PC-9 (cell line): ENCODE data around the gene LRFN3. TPM values are rescaled to one million over a fixed set of nuclear protein-coding genes. Genes with fewer than 3 reads are reported as not detected.

Experiments used
- BruUV-seq: library from RNA; stranded (reverse); fragments of 400-500 nt; replicated peaks from 2 replicates; lab custom pipeline; 2021; lab: Mats Ljungman, UMichigan
- CTCF ChIA-PET: fragments of 300-600 bp; sonication (Branson Sonifier 250); formaldehyde crosslinking; loops from one replicate; lab custom pipeline; 2022; ENCODE audit warnings: antibody characterized with exemption; lab: Charles Lee
- POLR2A ChIA-PET: fragments of 300-600 bp; sonication (Branson Sonifier 250); formaldehyde crosslinking; loops from one replicate; lab custom pipeline; 2022; ENCODE audit warnings: antibody characterized with exemption; ENCODE audit not compliant: unreplicated experiment; lab: Charles Lee
- DNase-seq, 2 experiments: peaks; one replicate each; pipeline versions ENCODE4 v3.0.0 to v3.0.0-alpha.2; 2015 to 2022; ENCODE audit warnings: mixed read lengths in 1 of 2
- H2AFZ ChIP-seq: fragments of 200-600 bp; sonication (generic); 2 replicates; pipeline ENCODE4 v1.8.1; 2017; ENCODE audit warnings: antibody characterized with exemption
- H3F3A ChIP-seq: fragments of 200-600 bp; sonication (generic); 2 replicates; pipeline ENCODE4 v1.8.1; 2017; ENCODE audit warnings: antibody characterized with exemption, mild to moderate bottlenecking, low read depth; ENCODE audit not compliant: insufficient read depth
- H3K27ac ChIP-seq: fragments of 200-600 bp; sonication (generic); 2 replicates; pipeline ENCODE4 v1.6.1; 2016; ENCODE audit warnings: mixed run types
- H3K27me3 ChIP-seq: fragments of 200-600 bp; sonication (generic); 2 replicates; pipeline ENCODE4 v1.6.1; 2016; ENCODE audit warnings: low read depth, mixed run types; ENCODE audit not compliant: insufficient read depth
- H3K36me3 ChIP-seq: fragments of 200-600 bp; sonication (generic); 2 replicates; pipeline ENCODE4 v1.6.1; 2016; ENCODE audit warnings: low read depth, mixed run types
- H3K4me1 ChIP-seq: fragments of 200-600 bp; sonication (generic); replicated peaks from 2 replicates; pipeline ENCODE4 v1.6.1; 2016; ENCODE audit warnings: mixed run types; ENCODE audit not compliant: insufficient read depth
- H3K4me2 ChIP-seq: fragments of 200-600 bp; sonication (generic); 2 replicates; pipeline ENCODE4 v1.6.1; 2017; ENCODE audit warnings: mixed run types
- H3K4me3 ChIP-seq: fragments of 200-600 bp; sonication (generic); 2 replicates; pipeline ENCODE4 v1.6.1; 2016; ENCODE audit warnings: mixed run types
- H3K79me2 ChIP-seq: fragments of 200-600 bp; sonication (generic); 2 replicates; pipeline ENCODE4 v1.6.1; 2017; ENCODE audit warnings: low read depth, mixed run types
- H3K9me2 ChIP-seq: fragments of 200-600 bp; sonication (generic); 2 replicates; pipeline ENCODE4 v1.8.1; 2017; ENCODE audit warnings: mild to moderate bottlenecking; ENCODE audit not compliant: insufficient read depth
- H3K9me3 ChIP-seq: fragments of 200-600 bp; sonication (generic); 2 replicates; pipeline ENCODE4 v1.8.1; 2016; ENCODE audit warnings: low read depth; ENCODE audit not compliant: insufficient read depth
- H4K20me1 ChIP-seq: fragments of 200-600 bp; sonication (generic); 2 replicates; pipeline ENCODE4 v1.8.1; 2017; ENCODE audit not compliant: insufficient read depth
- EZH2 ChIP-seq: fragments of 200-600 bp; sonication (generic); IDR thresholded peaks from 2 replicates; pipeline ENCODE4 v1.8.0; 2017; ENCODE audit warnings: antibody characterized with exemption, low read depth
- intact Hi-C: fragments of 100-400 bp; cut with micrococcal nuclease; formaldehyde crosslinking; loops from one replicate; pipeline ENCODE4 v1.10.0; 2022; ENCODE audit not compliant: unreplicated experiment
- total RNA-seq: library from RNA; stranded (reverse); gene quantifications from 2 replicates; pipeline ENCODE4 v1.2.3, GENCODE V29; 2021
- TF ChIP-seq, protein P1 (sequence below): fragments of 200-600 bp; sonication (generic); conservative IDR thresholded peaks from 2 replicates; pipeline ENCODE4 v1.6.1; 2017; ENCODE audit warnings: mixed run types, antibody characterized with exemption, mild to moderate bottlenecking, moderate library complexity

Gene LRFN3
- total RNA-seq, 1 experiment from 2014 or later: 10.5 TPM

GRCh38 chr19:35932291-35932936 lies 3.8 kb upstream of the LRFN3 start:
- H2AFZ ChIP-seq: no peak overlapping the region
- H4K20me1 ChIP-seq: no peaks in the 10 kb centered on the region; the same call in 1 of the 2 replicates
- H3K36me3 ChIP-seq: no peaks in the 10 kb centered on the region
- ChIA-PET CTCF (no interaction called here), POLR2A (no interaction called here)
- H3K9me2 ChIP-seq: no peaks in the 10 kb centered on the region
- DNase-seq: no peak
- H3K79me2 ChIP-seq: 0 out of 2 replicates have a peak, but pooled peaks cover 5% of the 10 kb centered on the region
- TF ChIP-seq, protein P1, sequence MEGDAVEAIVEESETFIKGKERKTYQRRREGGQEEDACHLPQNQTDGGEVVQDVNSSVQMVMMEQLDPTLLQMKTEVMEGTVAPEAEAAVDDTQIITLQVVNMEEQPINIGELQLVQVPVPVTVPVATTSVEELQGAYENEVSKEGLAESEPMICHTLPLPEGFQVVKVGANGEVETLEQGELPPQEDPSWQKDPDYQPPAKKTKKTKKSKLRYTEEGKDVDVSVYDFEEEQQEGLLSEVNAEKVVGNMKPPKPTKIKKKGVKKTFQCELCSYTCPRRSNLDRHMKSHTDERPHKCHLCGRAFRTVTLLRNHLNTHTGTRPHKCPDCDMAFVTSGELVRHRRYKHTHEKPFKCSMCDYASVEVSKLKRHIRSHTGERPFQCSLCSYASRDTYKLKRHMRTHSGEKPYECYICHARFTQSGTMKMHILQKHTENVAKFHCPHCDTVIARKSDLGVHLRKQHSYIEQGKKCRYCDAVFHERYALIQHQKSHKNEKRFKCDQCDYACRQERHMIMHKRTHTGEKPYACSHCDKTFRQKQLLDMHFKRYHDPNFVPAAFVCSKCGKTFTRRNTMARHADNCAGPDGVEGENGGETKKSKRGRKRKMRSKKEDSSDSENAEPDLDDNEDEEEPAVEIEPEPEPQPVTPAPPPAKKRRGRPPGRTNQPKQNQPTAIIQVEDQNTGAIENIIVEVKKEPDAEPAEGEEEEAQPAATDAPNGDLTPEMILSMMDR: no peak
- no peak for TF ChIP-seq EZH2
- H3K9me3 ChIP-seq: no peaks in the 10 kb centered on the region
- 0 out of 2 replicates have a peak overlapping the region, but pooled peaks have one; percentile 37 for H3K4me2 ChIP-seq
- no peak overlapping the region for H3K27ac ChIP-seq
- H3K4me1 ChIP-seq: peaks cover 23% of the 10 kb centered on the region
- peaks cover 9% of the 10 kb centered on the region; the same call in 1 of the 2 replicates for H3F3A ChIP-seq
- no peak overlapping the region for H3K4me3 ChIP-seq
- intact Hi-C loops: loop anchor here (5.0 to 10.0 kb wide), 2 partner anchors 385 to 618 kb away; partner anchors contain the start of gene TMEM147
- BruUV-seq: no TSS peak
- H3K27me3 ChIP-seq: 0 out of 2 replicates have a peak, but pooled peaks cover 4% of the 10 kb centered on the region

DNA sequence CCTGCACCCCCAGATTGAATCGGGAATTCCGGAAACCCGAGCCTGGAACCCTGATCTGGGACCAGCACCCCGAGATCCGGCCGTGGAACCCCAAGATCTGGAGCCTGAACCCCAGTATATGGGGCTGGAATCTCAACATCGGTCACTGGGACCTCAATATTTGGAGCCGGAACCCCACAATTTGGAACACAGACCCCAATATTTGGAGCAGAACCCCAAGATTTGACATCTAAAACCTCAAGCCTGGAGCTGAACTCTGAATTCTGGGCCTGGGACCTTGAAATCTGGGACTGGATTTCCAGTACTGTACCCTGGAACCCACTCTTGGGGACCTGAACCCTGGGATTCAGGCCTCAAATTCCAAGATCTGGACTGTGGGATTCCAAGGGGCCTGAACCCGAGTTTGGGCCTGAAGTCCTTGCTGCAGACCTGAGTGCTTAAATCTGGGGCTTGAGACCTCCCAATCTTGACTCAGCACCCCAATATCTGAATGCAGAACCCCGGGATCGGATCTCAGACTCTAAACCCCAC lies 629 bp downstream of the LRFN3 start:
- intact Hi-C loops: loop anchor here (10.0 kb wide), 1 partner anchor 622 kb away; no protein-coding TSS in a partner anchor
- Histone ChIP-seq H3K4me1 (peaks cover 24% of the 10 kb centered on the region), H3K4me2 (peak overlapping the region; percentile 100), H3K9me3 (no peaks in the 10 kb centered on the region), H2AFZ (peak overlapping the region; percentile 90), H3K27ac (no peak overlapping the region), H3F3A (peaks cover 9% of the 10 kb centered on the region; the same call in 1 of the 2 replicates), H4K20me1 (no peaks in the 10 kb centered on the region; the same call in 1 of the 2 replicates), H3K36me3 (no peaks in the 10 kb centered on the region), H3K9me2 (no peaks in the 10 kb centered on the region), H3K4me3 (peak overlapping the region; percentile 88), H3K27me3 (no peaks in the 10 kb centered on the region), H3K79me2 (0 out of 2 replicates have a peak, but pooled peaks cover 5% of the 10 kb centered on the region)
- no peak for TF ChIP-seq EZH2
- TF ChIP-seq, protein P1: no peak
- no TSS peak for BruUV-seq
- ChIA-PET CTCF (interaction anchor here (0.7 kb wide), 1 partner anchor 117 kb away, joined by 3 read pairs; the partner anchor contains the start of gene THAP8), POLR2A (no interaction called here)
- no peak for DNase-seq

DNA sequence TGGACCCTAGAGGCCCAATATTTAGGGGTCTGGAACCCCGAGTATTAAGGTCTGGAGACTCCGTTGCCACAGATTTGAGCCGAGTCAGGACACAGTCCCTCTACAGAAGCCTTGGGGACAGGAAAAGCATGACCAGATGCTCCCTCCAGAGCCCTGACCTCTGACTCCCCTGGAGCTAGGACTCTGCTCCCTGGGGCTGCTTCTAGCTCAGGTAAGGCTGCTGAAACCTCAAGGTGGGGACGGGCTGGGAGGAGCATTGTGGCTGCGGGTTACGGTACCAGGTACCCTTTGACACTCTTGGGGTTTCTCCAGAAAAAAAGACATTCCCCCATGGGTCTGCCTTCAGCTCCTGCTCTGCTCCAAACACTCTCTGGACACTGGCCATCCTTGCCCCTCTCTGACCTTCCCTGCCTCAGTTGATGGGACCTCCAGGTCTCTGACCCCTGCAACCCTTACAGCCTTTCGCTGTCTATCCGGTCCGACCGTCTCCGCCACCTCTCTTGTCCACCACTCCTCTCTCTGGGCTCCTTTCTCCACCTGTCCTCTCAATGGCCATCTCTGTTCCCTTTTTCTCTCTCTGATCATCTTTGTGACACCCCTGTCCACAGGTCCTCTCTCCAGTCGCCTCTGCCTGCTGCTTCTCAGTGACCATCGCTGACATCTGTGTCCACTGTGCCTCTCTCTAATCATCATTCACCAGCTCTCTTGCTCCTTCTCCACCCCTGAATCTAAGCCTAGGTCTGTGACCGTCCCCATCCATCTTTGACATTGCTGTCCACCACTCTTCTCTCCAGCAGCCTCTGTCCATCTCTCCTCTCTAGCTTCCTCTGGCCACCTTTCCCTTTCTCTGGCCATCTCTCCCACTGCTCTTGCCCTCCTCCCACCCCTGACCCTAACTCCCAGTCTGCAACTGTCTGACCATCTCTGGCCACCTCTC lies 1.4 kb downstream of the LRFN3 start:
- Histone ChIP-seq H2AFZ (no peak overlapping the region), H4K20me1 (no peaks in the 10 kb centered on the region; the same call in 1 of the 2 replicates), H3K36me3 (no peaks in the 10 kb centered on the region), H3K27ac (no peak overlapping the region), H3K79me2 (0 out of 2 replicates have a peak, but pooled peaks cover 5% of the 10 kb centered on the region), H3K9me2 (no peaks in the 10 kb centered on the region), H3F3A (peaks cover 1% of the 10 kb centered on the region; the same call in 1 of the 2 replicates), H3K4me3 (peak overlapping the region; percentile 88), H3K4me1 (peaks cover 24% of the 10 kb centered on the region), H3K27me3 (no peaks in the 10 kb centered on the region), H3K4me2 (peak overlapping the region; percentile 100), H3K9me3 (no peaks in the 10 kb centered on the region)
- ChIA-PET CTCF (interaction anchor here (0.7 kb wide), 1 partner anchor 116 kb away, joined by 3 read pairs; the partner anchor contains the start of gene THAP8), POLR2A (interaction anchor here (0.6 kb wide), 1 partner anchor 35 kb away, joined by 17 read pairs; no protein-coding TSS in a partner anchor)
- DNase-seq: no peak
- intact Hi-C loops: loop anchor here (10.0 kb wide), 1 partner anchor 623 kb away; no protein-coding TSS in a partner anchor
- BruUV-seq: no TSS peak
- TF ChIP-seq, protein P1: no peak
- no peak for TF ChIP-seq EZH2
